Measurements from ENCODE around the gene LDLRAD2. TPM values are rescaled to one million over a fixed set of nuclear protein-coding genes. Genes with fewer than 3 reads are reported as not detected.

Gene LDLRAD2
- total RNA-seq, 1 experiment from 2014 or later = not detected

DNA sequence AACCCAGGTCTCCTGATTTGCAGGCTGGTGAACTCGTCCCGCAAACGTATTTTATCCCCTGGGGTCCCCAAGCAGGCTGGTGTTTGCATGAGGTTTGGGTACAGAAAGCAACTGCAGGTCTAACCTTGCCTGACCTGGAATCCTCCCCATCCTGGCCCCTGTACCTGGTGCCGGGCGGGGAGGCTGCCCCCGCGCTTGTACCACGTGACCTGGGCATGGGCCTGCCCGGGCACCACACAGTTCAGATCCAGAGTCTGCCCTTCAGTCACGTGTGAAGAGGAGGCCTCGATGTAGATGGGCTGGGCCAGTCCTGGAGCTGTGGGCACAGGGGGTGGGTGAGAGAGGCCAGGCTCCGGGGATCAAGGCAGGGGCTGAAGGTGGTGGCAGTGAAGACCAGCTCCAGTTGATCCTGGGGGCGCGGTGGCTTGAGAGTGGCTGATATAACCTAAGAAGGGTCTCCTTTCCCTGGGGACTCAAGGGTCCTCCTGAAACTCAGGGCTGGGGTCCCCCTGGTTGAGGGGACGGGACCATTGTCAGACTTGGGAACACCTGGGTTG lies 30.6 kb downstream of the LDLRAD2 start:
- DNase-seq (ENCODE audit: low read depth) = no peak

DNA sequence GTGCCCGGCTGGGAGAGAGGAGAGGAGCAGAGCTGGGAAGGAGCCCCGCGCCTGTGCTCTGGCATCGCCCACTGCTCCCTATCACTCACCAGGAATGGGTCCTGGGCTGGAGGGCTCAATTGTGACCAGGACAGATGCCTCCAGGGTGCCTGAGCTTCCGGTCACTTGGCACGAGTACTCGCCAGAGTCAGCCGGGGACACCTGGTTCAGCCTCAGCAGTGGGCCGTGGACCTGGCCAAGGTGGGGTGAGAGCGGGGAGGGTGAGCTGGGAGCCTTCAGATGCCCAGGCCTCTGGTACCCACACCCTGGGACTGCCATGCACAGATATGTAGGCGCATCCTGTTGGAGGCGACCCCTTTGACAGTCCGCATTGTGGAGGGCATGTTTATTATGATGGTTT lies 31.1 kb downstream of the LDLRAD2 start:
- DNase-seq (ENCODE audit: low read depth) = no peak

DNA sequence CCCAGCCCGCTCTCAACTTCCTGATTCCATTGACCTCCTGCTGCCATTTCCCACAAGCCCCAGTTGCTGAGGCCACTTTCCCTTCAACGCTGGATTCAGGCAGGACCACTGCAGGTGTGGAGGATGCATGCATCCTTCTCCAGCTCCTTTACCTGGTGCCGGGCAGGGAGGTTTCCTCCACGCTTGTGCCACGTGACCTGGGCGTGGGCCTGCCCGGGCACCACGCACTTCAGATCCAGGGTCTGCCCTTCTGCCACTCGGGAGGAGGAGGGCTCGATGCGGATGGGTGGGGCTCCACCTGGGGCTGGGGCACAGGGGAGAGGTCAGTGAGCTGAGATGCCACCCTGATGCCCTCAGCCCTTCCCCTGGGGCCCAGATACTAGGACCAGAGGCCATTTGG lies 31.9 kb downstream of the LDLRAD2 start:
- no peak for DNase-seq (ENCODE audit: low read depth)

DNA sequence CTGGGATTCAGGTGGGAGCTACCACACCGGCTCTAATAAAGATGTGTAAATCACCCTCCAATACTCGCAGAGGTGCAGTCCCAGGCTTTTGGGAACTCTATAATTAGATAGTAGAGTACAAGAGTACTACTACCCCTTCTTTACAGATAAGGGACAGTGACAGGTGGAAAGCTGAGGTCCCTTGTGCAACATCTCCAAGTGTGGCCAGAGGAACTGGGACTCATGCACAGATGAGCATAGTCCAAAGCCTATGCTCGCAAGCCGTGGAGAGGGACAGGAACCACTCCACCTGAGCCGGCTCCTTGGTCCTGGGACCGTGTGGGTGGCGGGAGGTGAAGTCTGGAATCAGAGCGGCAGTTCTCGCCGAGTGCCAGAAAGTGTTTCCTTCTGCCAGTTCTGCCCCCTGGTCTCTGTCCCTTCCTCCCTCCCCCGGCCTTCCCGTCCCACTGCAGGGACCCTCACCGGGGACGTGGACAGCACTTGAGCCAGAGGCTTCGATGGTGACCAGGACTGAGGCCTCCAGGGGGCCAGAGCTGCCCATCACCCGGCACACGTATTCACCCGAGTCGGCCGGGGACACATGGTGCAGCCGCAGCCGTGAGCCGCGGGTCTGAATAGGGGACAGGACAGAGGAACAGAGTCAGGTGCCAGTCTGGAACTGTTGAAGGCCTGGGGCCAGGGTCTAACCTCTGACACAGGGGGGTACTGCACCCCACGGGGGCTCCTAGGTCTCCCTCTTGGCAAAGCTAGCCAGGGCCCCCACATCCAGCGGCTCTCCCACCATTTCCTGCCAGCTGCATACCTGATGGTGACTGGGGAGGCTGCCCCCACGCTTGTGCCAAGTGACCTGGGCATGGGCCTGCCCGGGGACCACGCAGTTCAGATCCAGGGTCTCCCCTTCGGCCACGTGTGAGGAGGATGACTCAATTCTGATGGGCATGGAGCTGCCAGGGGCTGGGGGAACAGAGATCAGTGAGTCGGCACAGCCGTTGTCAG lies 33.9 kb downstream of the LDLRAD2 start:
- DNase-seq (ENCODE audit: low read depth) = no peak

DNA sequence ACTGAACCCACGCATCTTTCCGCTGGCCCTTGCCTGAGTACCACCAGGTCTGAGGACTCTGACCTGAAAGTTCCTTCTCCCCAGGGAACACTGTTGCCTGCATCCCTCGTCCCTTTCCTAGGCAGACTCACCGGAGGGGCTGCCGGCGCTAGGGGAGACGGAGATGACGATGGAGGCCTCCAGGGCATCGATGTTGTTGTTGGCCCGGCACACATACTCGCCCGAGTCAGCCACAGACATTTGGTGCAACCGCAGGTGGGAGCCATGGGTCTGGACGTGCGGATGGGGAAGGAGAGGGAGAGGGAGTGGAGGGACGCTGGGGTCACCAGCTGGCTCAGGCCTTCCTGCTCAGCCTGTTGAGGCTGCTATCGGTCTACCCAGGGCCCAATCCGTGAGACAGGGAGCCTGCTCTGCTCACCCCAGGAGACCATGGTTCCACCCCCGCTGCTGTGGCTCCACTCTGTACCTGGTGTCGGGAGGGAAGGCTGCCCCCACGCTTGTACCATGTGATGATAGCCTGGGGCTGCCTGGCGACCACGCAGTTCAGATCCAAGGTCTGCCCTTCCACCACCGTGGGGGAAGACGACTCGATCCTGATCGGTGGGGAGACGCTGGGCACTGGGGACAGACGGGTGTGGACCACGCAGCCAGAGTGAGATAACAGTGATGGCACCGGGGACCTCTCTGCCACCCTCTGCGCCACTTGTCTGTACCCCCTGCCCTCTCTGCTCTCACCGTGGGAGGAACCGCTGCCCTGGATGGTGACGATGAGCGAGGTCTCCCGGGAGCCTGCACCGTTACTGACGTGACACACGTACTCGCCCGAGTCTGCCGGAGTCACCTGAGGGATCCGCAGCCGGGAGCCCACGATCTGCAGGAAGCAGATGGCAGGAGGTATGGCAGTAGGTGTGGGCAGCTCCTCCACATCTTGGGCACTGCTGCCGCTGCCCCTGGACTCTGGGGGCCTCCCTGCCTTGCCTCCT lies 35.4 kb downstream of the LDLRAD2 start:
- DNase-seq (ENCODE audit: low read depth) = no peak

DNA sequence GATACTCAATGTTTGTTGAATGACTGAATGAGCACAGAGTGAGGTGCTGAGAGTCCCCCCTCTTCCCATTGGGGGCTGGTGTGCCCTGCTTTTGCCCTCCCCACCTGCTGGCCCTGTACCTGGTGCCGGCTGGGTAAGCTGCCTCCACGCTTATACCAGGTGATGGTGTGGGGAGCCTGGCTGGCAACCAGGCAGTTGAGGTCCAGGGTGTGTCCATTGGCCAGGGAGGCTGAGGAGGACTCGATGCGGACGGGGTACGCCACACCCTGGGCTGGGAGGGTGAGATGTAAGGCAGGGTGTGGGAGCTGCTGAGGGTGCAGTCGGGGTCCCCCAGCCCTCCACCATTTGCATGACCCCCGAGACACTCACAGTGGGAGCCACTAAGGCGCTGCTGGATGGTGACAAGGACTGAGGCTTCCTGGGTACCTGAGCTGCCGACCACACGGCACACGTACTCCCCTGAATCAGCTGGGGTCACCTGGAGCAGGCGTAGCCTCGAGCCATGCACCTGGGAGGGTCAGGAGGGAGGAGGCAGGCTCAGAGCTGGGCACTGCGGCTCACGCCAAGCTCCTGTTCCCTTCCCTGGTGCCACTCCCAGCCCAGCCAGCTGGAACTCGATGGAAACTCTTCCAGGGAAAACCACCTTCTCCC lies 36.6 kb downstream of the LDLRAD2 start:
- DNase-seq (ENCODE audit: low read depth) = no peak

DNA sequence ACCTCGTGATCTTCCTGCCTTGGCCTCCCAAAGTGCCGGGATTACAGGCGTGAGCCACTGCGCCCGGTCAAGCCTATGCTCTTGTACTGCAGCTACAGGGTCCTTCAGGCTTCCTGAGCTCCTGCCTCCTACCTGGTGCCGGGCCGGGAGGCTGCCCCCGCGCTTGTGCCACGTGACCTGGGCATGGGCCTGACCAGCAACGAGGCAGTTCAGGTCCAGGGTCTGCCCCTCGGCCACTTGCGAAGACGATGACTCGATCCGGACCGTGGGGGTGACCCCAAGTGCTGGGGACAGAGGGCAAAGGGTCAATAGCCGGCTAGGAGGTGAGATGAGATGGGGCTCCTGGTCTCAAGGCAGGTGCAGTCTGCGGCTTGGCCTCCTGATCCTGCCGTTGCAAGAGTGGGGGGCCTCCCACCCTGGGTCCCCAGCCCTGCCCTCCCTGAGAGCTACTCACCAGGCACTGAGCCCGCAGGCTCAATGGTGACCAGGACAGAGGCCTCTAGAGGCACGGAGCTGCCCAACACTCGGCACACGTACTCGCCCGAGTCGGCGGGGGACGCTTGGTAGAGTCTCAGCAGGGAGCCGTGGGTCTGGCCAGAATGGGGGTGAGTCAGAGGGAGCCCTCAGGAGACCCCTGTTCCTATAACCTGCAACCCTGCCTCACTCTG lies 38.0 kb downstream of the LDLRAD2 start:
- no peak for DNase-seq (ENCODE audit: low read depth)

DNA sequence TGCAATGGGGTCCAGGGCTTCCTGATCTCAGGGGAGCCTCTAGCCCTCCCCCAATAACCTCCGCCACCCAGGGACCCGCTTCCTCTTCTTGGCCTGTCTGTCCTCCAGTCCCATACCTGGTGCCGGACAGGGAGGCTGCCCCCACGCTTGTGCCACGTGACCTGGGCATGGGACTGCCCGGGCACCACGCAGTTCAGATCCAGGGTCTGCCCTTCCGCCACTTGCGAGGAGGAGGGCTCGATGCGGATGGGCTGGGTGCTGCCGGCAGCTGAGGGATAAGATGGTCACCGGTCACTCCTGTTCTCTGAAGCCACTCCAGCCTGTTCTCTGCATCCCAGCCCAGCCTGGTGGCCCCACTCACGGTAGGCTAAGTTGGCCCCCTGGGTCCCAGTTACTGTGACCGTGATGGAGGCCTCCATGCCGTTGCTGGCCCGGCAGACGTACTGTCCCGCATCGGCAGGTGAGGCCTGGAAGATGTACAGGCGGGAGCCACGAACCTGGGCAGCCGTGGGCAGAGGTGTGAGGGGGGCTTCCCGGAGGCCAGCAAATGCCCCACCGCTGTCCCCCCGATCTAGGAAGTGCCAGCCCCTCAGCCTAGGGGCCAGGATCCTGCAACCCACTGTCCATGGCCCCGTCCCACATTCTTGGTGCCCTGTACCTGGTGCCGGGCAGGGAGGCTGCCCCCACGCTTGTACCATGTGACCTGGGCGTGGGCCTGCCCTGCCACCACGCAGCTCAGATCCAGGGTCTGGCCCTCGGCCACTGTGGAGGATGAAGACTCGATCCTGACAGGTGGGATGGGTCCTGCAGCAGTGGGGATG lies 39.6 kb downstream of the LDLRAD2 start:
- no peak for DNase-seq (ENCODE audit: low read depth)

DNA sequence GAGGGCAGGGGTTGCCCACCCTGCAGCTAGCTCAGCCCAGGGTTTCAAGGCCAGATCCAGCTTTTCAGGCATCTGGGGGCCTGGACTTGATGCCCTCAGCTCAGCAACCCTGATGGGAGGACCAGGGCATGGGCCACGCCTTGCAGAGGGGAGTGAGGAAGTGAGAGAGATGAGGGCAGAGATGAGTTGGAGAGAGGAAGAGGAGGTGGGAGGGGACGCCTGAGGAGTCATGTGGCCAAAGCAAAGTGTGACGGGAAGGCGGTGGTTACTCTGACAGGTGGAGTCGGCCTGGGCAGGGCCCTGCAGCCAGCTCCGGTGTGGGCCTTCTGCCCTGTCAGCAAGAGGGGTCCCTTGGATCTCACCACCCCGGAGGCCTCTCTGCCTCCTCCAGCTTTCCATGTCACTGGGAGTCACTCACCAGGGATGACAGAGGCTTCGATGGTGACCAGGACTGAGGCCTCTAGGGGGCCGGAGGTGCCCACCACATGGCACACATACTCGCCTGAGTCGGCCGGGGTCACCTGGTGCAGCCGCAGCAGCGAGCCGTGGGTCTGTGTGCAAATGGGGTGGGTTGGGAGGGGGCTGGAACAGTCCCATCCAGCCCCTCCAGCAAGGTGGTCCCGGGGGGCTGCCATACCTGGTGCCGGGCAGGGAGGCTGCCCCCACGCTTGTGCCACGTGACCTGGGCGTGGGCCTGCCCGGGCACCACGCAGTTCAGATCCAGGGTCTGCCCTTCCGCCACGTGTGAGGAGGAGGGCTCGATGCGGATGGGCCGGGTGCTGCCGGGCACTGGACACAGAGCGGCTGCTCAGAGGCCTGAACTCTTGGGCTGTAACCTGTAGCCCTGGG lies 40.4 kb downstream of the LDLRAD2 start:
- no peak for DNase-seq (ENCODE audit: low read depth)

DNA sequence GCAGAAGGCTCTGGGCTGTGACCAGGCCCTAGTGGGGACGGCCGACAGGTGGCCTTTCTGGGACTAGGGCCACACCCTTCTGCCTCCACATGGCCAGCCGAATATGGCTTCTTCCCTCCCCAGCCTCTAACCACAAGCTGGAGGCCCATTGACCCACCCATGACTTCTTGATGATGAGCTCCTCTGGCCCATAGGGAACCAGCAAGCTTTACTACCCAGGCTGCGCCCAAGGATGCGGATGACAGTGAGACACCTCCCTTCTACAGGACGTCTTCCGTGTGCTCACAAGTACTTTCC lies 41.0 kb downstream of the LDLRAD2 start:
- no peak for DNase-seq (ENCODE audit: low read depth)

DNA sequence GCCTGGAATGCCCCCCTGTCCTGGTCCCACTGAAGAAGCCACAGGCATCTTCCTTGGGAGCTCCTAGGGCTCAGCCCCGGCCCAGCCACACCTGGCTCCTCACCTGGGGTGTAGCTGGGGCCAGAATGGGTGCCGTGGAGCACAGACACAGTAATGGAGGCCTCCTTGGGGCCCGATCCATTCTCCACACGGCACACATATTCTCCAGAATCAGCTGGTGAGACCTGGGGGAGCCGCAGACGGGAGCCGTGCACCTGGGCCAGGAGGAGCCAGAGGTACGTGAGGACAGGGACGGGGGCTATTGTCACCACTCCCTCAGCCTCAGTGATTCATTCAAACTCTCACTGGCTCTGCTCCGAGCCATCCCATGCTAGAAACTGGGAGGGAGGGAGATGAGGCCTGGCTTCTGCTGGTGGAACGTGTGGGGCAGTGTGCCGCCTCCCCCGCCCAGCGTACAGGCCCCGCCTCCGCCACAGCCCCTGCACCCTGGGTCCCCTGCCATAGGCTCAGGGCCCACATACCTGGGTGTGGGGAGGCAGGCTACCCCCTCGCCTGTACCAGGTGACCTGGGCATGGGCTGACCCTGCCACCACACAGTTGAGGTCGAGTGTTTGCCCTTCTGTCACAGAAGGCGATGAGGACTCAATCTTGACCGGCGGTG lies 42.2 kb downstream of the LDLRAD2 start:
- DNase-seq (ENCODE audit: low read depth) = no peak

DNA sequence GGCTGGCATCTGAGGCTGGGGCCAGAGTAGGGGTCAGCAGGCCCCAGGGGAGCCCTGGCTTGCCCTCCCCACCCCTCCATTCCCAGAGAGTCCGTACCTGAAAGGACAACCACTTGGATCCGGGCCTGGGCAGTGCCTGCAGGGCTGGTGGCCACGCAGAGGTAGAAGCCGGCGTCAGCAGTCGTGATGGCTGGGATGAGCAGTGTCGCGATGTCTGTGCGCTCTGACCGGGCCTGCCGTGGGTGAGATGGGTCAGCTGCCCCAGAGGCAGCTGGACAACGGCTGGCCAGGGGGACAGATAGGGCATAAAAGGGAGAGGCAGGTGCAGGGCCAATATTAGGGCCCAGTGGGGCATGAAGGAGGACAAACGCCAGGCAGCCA lies 42.7 kb downstream of the LDLRAD2 start:
- no peak for DNase-seq (ENCODE audit: low read depth)

DNA sequence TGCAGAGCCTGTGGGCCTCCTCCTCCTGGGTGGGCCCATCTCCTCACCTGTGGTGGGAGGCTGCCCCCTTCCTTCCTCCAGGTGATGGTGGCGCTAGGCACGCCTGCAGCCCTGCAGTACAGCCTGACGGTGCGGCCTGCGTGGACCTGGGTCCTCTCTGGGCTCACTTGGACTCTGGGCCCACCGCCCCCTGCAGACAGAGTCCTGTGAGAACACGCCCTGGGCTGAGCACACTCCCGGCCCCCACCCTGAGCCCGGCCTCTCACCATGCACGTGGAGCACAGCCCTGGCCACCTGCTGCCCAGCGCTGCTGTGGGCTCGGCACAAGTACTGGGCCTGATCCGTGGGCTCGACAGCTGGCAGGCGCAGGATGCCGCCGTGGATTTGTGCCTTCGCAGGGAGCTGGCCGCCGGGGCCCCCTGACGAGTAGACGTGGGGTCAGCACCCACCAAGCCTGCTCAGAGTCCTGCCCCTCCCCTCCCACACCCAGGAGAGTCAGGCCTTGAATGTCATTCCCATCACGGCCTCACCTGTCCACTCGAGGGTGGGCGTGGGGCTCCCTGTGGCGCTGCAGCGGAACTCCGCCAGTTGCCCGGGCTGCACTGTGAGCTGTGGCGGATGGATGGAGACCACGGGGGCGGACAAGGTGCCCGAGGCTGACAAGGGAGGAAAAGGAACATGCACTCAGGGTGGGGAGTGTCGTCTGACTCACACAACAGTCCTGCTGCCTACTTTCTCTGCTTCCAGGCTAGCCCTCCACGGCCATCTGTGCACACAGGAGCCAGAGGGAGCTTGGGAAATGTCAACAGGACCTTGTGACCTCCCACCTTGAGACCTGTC lies 43.4 kb downstream of the LDLRAD2 start:
- peak; percentile 17 for DNase-seq (ENCODE audit: low read depth)

DNA sequence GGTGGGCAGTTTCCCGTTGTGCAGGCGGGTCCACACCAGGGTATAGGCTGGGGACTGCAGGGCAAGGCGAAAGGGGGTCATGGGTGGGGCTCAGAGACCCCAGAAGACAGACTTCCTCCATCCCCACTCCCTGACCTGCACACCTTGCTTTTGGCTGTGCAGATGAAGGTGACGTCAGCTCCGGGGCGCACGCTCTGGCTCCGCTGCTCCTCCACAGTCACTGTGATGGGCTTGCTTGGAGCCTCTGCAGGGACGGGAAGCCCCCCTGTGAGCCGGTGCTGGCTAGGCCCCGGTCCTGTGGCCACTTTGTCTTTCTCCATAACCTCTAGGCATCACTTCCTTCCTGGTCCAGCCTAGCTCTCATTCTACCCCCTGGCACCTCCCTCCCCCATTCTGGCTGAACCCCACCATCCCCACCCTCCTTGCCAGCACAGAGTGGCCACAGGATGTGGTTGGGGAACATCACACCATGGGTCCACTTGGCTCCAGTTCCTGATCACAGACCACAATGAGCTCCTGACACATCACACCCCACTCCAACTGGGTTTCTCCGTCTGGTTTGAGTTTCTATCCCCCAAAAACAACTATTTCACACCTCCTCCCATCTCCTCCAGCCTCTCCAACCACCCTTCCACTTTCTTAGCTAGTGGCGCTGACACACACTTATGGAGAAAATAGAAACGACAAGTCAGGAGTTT lies 45.2 kb downstream of the LDLRAD2 start:
- DNase-seq (ENCODE audit: low read depth) = peak; percentile 74

DNA sequence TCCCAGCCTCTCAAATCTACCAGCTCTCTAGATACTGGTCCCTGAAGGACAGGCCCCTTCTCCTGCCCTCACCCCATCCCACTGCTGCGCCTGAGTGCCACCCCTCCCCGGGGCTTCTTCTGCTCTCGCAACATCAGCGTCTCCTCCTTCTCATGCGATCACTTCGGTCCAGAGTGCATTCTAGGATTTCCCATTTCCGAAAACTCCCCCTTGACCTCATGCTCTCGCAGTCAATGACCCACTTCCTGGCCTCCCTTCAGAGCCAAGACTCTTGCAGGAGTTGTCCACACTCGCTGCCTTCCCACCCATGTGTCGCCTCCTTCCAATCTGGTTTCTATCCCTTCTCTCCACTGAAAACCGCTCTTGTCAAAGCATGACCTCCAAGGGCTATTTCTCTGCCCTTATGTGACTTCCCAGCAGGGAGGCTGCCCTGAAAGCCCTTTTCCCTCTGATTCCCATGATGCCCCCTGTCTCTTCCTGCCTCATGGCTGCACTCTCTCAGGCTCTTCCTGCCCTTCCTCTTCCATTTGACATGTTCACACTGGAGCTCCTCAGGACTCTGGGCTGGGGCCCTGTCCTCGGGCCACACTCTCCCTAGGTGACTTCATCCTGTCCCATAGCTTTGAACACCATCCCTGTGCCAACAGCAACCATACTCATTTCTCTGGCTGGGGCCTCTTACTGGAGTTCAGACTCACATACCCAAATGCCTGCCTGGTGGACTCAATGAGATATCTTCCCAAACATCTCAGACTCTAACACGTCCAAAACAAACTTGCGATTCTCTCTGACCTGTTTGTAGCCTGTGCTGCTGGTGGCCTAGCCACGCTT lies 46.0 kb downstream of the LDLRAD2 start:
- DNase-seq (ENCODE audit: low read depth) = no peak

DNA sequence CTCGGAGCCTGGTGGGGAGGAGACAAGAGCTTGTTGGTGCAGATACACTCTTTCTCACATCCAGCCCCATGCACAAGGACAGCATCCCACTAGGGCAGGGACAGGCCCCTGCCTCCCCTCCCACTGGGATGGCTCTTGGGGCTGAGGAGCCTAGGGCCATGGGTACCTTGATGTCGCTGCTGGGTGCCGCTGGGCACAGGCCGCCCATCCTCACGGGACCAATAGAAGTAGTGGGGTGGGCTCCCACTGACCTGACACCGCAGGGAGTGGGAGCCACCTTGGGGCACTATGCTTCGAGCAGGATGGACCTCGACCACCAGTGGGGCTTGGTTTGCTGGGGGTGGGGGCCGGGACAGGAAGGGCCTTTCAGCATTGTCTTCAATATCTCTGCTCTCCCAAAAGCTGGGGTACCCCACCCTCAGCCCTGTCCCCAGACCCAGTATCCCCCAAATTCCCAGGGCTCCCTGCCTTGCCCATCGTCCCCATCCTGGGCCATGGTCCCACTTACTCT lies 47.7 kb downstream of the LDLRAD2 start:
- DNase-seq (ENCODE audit: low read depth) = no peak
